Stimulated activated CD4-positive, alpha-beta T cell treated with anti-CD3 and anti-CD28 coated beads, Interleukin-15, amount 100 ng/mL, for 48 hours (primary cell): Measurements from ENCODE around the gene WFDC8.

ENCODE experiments used
- DNase-seq, 2 donors: peaks; one replicate each; pipeline ENCODE4 v3.0.0-alpha.2; 2020; ENCODE audit warnings: low read depth in 2 of 2

Gene WFDC8

DNA sequence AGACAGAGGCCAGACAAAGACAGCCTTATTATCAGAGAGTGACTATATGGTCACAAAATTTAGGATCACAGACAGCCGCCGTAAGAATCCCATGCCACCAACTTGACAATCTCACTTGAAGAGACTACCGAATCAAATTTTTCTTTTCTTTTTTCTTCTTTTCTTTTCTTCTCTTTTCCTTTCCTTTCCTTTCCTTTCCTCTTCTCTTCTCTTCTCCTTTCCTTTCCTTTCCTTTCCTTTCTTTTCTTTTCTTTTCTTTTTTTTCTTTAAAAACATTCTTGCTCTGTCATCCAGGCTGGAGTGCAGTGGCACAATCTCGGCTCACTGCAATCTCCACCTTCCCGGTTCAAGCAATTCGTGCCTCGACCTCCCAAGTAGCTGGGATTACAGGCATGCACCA, 30.7 kb downstream of the WFDC8 start:
- DNase-seq, result no peak

DNA sequence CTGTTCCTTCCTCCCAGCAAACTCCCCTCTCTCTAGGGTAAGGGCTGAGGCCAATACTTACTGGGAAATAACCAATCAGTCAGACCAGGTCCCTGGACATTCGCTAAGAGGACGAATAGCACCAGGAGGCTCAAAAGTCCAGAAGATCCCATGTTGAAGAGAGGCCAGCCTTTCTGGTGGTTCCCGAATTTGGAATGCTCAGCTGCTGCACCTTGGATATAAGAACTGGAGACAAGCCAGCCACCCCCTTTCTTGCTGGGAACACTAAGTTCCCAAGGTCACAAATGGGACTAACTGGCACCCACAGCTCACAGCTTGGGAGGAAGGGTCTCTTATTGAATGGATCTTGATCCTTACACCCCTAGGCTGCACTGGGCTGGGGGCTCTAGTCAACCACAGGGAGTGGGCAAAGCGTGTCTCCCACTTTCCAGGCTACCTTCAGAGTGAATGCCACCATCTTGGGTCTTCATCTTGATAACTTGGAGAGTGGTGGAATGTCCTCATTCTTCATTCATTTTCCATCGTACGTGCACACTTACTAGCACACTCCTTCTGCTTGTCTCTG, 31.8 kb downstream of the WFDC8 start, which contains the start of gene EPPIN:
TSS of gene EPPIN (minus strand) at position 196 of the 565 bp plus-strand sequence. CDS start at position 152, 44 bp downstream.
- no peak for DNase-seq

DNA sequence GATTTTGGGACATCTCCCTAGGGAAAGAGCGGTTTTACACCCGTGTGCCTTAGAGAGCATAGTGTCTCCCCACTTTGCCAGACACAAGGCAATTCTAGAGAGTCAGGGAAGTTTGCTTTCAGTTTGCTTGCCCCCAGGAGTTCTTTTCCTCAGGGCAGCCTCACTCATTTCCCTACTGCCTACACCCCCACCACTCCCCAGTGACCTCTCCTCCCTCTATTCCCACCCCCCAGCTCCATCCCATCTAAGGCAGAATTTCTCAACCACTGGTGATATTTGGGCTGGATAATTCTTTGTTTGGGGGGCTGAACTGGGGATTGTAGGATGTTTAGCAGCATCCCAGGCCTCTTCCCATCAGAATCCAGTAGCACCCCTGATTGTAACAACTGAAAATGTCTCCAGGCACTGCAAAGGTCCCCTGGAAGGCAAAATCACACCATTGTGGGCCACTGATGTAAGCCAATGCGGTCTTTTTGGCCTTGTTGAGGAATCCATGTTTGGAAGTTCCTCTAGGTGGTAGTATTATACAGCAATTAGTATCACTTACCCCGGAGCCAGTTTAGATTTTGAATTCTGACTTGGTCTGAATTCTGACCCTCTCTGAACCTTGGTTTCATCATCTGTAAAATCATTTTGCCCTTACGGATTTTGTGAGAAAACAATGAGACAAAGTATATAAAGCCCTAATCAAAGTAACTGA, 33.2 kb downstream of the WFDC8 start:
- DNase-seq, result no peak

DNA sequence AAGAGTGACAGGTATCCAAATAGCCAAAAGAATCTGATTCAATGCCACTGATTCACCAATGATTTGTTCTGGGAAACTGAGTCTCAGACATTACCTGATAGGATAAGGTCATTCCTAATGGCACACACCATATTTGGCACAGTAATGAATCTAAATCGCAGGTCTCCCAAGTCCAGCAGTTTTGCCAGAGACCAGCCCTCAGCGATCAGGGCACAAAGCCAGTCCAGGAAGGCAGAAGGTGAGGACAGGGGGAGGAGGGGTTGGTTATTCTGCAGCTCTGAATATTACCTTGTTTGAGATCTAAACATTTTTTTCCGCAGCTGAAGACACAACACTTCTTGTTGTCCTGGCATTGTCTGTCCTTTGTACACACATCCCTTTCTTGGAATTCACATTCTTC, 33.7 kb downstream of the WFDC8 start:
- DNase-seq, result no peak

DNA sequence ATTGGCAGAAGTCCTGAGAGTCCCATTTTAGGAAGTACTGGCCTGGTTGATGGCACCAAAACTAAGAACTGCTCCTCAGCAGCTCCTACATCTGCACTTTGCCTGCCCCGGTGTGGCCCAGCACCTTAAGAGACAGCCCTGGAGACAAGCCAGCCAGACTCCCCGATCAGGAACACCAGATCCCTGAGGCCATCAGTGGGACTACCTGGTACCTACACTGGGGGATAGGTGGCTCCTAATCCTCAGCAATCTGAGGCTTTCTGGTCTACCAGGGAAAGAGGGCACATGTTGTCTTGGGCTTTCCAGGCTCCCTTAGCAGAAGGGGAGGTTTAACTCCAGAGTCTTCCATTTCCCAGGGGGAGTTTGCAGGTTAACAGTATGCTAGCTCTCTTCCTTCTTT, 39.7 kb downstream of the WFDC8 start, which contains the start of gene WFDC6:
TSS of gene WFDC6 (minus strand) at position 101 of the 400 bp plus-strand sequence. CDS start at position 26, 75 bp downstream.
- no peak for DNase-seq

DNA sequence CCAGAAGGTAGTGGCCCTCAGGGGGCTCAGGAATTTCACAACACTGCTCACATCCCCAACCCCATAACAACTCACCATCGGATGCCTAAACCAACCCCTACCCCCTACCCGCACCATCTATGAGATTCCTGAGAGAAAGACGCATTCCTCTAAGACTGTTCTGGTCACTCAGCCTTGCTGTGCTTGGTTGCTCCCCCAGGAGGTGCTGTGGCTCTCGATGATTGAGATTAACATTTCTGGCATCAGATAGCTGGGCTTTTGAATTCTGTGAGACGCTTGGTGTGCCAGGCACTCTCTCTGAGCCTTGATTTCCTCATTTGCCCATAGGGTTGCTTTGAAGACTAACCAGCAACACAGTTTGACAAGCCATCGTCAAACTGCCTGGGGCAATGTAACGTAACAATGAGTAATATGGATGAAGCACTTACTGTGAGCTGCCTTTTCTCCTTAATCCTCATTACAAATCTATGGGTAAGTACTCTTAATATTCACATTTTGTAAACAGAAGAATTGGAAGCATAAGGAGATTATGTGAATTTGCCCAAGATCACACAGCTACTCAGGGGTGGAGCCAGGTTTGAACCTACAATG, 40.8 kb downstream of the WFDC8 start:
- no peak for DNase-seq

DNA sequence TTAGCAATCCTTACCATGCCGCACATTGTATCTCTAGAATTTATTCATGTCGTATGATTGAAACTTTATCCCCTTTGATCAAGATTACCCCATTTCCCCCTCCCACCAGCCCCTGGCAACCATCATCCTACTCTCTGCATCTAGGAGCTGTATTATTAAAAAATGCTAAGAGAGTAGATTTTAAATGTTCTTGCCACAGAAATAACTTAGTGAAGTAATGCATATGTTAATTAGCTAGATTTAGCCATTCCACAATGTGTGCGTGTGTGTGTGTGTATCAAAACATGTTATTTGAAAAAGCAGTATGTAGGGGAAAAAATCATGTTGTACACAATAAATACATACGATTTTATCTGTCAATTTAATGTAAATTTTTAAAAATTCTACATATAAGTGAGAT, 51.8 kb downstream of the WFDC8 start:
- no peak for DNase-seq

DNA sequence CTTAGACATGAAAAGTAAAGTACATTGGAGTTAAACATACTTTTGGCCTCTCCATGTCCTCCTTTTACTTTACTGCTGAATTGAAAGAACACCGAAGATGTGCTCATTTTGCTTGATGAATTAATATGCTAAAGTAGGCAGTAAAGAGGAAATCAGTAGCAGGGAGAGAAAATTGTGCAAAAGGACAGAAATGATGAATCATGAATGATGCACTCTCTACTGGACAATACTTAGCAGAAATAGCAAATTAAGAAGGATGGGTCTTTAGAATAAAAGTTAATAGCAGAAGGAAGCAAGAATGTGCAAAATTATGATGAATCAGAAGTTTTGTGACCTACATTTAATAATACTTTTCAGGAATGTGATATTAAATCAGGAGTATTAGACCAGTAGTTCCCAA, 55.3 kb downstream of the WFDC8 start:
- no peak for DNase-seq

DNA sequence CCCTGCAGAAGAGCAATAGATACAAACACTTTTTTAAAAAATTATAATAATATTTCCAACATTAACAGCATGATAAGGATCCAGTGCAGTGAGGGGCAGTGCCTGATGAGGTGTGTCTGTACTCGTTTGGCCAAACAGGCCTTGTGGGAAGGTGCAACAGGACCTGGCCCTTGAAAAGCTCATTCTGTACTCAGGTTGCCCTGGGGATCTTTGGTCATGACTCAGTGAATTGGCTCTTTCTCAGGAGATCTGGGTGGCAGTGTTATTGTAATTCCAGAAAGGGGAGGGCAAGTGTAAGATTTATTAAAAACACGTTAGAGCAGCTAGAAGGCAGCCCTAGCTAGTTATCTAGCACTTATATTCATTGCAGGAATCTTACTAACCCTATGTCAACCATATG, 60.8 kb downstream of the WFDC8 start:
- DNase-seq, result no peak

DNA sequence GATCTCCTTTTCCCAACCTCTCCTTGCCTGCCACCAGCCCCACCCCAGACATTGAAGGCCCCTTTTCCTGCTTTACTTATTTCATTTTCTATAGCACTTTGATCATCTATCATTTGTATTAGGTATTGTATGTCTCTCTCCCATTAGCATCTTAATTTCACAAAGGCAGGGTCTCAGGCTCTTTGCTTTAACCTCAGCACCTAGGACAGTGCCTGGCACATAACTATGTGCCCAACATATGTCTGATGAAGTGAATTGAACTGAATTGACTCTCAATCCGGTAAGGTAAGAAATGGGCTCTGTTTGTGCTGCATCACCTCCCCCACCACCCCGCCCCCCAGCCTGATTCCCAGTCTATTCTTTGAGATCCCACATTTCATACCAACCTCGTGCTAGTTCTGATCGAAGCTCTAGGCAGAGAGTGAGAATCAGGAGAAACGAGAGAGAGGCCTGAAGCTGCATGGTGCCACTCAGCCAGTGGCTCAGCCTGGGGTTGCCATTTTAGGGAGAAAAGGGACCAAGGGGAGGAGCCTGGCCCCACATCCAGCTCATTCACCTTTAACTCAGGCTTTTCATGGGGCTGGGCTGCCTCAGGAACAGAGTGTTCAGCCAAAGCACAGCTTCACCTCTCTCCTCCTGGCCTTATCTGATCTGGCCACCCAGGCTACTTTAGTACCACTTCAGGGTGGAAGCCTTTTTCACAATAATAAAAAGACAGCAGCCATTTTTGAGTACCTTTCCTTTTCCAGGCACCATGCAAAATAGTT, 63.8 kb downstream of the WFDC8 start, which contains the start of gene SPINT3:
TSS of gene SPINT3 (minus strand) at position 476 of the 767 bp plus-strand sequence. CDS start at position 462, 14 bp downstream.
- no peak for DNase-seq

DNA sequence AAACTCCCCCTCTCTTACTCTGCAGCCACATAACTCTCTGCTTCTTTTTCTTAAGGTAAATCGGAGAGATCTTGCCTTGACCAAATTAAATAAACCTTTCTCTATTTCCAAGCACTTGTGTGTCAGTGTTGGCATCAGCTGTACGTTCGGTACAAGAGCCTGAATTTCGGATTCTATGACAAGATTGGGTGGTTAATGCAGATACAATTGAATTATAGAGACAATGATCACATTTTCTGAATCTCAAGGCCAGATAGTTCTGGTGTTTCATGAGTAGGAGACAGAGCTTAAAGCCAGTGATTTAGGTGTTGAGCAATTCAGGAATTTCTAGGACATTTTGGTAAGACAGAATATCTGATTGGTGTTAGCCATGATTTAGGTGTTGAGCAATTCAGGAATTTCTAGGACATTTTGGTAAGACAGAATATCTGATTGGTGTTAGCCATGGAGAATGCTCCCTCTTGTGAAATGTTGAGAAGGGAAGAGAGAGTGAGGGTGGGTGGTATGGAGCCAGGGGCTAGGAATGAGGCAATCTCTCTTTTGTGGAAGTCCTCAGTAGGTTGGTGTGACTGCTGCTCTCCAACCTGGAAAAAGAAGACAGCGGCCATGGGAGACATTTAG, 68.7 kb downstream of the WFDC8 start:
- DNase-seq, result no peak

DNA sequence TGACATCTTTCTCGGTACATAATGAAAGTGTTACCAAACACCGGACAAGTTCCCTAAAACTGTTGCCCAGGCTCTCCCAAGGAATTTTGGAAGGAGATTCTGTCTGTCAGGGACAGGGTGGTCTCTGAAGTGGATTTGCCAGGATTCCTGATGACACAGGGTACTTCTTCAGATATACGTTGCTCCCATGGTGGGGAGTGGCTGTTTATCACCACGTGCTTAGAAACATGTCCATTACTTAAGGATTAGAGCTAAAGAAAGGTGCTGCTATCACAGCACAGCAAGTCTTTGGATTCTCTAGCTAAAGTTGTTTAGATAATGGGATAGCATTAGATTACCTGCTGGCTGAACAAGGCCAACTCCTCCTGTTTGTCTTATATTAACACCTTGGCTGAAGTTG, 70.0 kb downstream of the WFDC8 start:
- no peak for DNase-seq

DNA sequence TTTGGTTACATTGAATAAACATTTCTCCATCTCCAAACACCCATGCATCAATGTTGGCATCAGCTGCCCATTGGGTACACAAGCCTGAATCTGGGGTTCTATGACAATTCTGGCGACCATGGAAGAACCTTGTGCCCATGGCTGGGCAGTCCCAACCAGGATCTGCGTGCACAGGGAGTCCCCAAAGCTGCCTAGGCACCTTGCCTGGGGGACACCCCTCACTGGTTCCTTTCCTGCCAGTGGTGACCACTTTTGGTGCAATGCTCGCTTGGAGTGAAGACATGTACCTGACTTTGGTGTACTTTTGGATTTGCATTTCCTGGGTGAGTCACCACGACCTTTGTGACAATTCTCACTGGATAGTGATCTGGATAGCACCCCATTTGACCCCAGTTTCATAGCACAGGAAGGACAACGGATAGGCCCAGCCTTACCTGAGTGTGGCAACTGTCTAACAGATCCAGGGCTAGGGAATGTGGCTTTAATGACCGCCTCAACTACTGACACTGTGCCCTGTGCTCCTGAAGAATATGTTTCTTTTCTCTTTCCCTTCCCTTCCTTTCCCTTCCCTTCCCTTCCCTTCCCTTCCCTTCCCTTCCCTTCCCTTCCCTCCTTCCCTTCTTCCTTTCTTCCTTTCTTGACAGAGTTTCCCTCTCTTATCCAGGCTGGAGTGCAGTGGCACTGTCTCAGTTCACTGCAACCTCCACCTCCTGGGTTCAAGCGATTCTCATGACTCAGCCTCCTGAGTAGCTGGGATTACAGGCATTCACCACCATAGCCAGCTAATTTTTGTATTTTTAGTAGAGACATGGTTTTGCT, 70.8 kb downstream of the WFDC8 start:
- no peak for DNase-seq

DNA sequence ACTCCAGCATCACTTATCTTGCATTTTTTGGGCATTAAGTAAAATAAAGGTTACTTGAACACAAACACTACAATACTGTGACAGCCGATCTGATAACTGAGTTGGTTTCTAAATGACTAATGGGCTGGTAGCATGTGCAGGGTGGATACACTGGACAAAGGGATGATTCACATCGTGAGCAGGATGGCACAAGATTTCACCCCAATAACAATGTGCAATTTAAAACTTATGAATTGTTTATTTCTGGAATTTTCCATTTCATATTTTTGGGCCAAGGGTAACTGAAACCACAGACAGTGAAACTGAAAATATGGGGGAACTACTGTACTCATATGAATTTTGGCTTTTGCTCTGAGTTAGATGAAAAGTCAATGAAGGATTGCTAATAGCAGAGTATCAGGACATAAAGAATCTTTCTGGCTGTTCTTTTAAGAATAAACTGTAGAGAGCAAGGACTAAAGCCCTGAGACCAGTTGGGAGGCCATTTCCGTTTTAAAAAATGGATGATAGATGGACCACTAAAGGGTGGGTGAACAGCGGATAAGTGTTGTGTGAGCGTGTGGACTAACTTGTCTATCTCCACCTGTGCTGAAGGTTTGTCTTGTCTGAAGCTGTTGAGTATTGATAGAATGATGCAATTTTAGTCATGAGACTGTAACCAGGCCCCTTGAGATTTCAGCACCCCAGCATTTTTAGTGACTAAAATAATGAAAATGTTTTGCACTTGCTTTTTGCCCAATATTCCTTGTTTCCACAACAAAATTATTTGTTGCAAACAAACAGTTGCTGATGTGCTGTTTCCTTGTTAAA, 71.9 kb downstream of the WFDC8 start:
- no peak for DNase-seq

DNA sequence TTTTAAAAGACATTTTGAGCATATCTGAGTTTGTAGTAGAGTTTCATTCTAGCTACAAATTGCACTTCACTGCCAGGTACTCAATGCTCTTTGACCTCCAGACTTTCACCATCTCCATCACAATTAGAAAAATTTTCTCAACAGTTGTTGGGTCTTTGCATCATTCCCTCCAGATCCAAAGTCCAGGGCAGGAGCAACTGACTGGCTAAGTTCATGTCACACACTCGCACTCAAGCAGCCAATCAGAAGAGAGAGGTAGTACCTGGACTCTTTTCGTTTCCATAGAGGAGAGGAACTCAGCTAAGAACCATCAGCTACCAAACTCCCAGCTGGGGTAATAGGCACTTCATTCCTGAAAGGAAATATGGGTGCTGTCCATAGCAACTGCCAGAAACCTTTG, 72.7 kb downstream of the WFDC8 start:
- DNase-seq, result no peak

DNA sequence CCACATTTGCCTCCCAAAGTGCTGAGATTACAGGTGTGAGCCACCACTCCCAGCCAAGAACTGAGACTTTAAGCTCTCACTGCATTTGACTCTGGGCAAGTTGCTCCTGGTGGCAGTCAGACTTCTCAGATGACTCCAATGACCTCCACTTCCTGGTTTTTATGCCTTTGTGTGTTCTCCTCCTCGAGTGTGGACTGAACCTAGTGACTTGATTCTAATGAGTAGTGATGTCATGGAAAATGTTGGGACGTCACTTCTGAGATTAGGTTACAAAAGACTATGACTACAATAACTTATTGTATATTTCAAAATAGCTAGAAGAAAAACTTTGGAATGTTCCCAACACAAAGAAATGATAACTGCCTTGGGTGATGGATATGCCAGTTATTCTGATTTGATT, 75.7 kb downstream of the WFDC8 start:
- DNase-seq, result no peak

DNA sequence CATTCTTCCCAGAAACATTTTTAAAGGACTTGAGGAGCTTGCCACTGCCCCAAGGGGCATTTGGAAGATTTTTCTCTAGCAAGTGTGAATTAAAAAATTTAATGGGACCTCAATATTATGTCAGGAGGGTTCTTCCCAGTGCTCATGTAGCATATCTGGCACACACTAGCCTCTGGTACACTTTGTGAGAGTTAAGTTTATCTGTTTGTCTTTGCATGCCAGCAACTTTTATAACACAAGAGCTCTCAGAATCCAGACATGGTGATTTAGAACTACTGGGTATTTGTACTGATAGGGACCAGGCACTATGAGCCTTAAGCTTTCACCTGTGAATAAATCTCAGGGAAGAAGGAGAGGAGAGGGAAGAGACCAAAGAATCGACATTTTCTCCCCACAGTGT, 76.5 kb downstream of the WFDC8 start:
- DNase-seq, result no peak
